ENCODE data around the gene SLC46A1. TPM values are rescaled to one million over a fixed set of nuclear protein-coding genes. Genes with fewer than 3 reads are reported as not detected.

SLC46A1 gene
- total and polyA plus RNA-seq, 9 of the 15 experiments (the other 6 are each of a cell fraction or from before 2014, with no cell fraction given) = 0.24 to 5.5 (median 3.1) TPM

GRCh38 chr17:28370035-28370743 lies 35.8 kb downstream of the SLC46A1 start, which contains the start of gene VTN (continued):
- TF ChIP-seq, protein P1, sequence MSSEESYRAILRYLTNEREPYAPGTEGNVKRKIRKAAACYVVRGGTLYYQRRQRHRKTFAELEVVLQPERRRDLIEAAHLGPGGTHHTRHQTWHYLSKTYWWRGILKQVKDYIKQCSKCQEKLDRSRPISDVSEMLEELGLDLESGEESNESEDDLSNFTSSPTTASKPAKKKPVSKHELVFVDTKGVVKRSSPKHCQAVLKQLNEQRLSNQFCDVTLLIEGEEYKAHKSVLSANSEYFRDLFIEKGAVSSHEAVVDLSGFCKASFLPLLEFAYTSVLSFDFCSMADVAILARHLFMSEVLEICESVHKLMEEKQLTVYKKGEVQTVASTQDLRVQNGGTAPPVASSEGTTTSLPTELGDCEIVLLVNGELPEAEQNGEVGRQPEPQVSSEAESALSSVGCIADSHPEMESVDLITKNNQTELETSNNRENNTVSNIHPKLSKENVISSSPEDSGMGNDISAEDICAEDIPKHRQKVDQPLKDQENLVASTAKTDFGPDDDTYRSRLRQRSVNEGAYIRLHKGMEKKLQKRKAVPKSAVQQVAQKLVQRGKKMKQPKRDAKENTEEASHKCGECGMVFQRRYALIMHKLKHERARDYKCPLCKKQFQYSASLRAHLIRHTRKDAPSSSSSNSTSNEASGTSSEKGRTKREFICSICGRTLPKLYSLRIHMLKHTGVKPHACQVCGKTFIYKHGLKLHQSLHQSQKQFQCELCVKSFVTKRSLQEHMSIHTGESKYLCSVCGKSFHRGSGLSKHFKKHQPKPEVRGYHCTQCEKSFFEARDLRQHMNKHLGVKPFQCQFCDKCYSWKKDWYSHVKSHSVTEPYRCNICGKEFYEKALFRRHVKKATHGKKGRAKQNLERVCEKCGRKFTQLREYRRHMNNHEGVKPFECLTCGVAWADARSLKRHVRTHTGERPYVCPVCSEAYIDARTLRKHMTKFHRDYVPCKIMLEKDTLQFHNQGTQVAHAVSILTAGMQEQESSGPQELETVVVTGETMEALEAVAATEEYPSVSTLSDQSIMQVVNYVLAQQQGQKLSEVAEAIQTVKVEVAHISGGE (CRISPR knock-in tag; IDR thresholded peaks at IDR 0.05) = no peak
- TF ChIP-seq JUND (IDR thresholded peaks at IDR 0.05; ENCODE audit: borderline replicate concordance, low read depth, low read length) (peak; percentile 51; the same call in 1 of the 2 replicates), JUND (tag; IDR thresholded peaks at IDR 0.05; ENCODE audit: borderline replicate concordance, low read depth, low read length) (peak; percentile 64; the same call in 1 of the 3 replicates), GTF2A2 (tag; IDR thresholded peaks at IDR 0.05) (no peak), CCNT2 (IDR thresholded peaks at IDR 0.05; ENCODE audit: borderline replicate concordance, extremely low read depth, insufficient read length, low read depth, low read length) (no peak), THAP12 (CRISPR knock-in tag; IDR thresholded peaks at IDR 0.05) (0 out of 2 replicates have a peak, but pooled peaks have one; percentile 12), KAT7 (CRISPR knock-in tag; IDR thresholded peaks at IDR 0.05; ENCODE audit: borderline replicate concordance) (no peak), E2F4 (CRISPR knock-in tag; IDR thresholded peaks at IDR 0.05; ENCODE audit: low read depth) (no peak), TSC22D4 (tag; IDR thresholded peaks at IDR 0.05) (no peak), CBX3 (IDR thresholded peaks at IDR 0.05; ENCODE audit: borderline replicate concordance in 1 of 2, low read length in 2 of 2) (no peak), ZNF217 (CRISPR knock-in tag; IDR thresholded peaks at IDR 0.05) (no peak), HCFC1 (IDR thresholded peaks at IDR 0.05; ENCODE audit: low read depth, low read length) (no peak), NR2C1 (IDR thresholded peaks at IDR 0.05) (no peak), NR2C1 (tag; IDR thresholded peaks at IDR 0.05) (0 out of 2 replicates have a peak, but pooled peaks have one; percentile 55), TCF3 (CRISPR knock-in tag; IDR thresholded peaks at IDR 0.05) (peak; percentile 45), THRAP3 (IDR thresholded peaks at IDR 0.05; ENCODE audit: borderline replicate concordance) (no peak), MXI1 (IDR thresholded peaks at IDR 0.05; ENCODE audit: low read depth, low read length) (no peak), NRF1 (conservative IDR thresholded peaks at IDR 0.05 in 1 of 2, IDR thresholded peaks at IDR 0.05 in 1 of 2) (peak in 1 of 2 experiments; percentile 31; a peak in 2 of 4 replicates), NFIC (IDR thresholded peaks at IDR 0.05) (peak; percentile 45)

All from K562 (cell line).